Sigmoid colon (tissue), 7 donors: ENCODE results near the gene LGMN. TPM values are rescaled to one million over a fixed set of nuclear protein-coding genes. Genes with fewer than 3 reads are reported as not detected.
A peak's percentile ranks its signal among the peaks of the same experiment; 100 is the strongest.
"Not testable (repeated sequence)": the region's sequence is repeated elsewhere in the genome, so short reads cannot be mapped to it uniquely, and the experiment has no call there.

ENCODE experiments used
- DNase-seq: peaks from one replicate; pipeline ENCODE4 v3.0.0-alpha.2; 2019
- H3K27ac ChIP-seq, 4 donors: fragments of 200-600 bp; sonication (generic); one replicate each; pipeline ENCODE4 v1.5.1; 2016 to 2019; ENCODE audit warnings: mild to moderate bottlenecking in 1 of 4
- H3K27me3 ChIP-seq, 3 donors: fragments of 200-600 bp; sonication (generic); one replicate each; pipeline ENCODE4 v1.5.1; 2019; ENCODE audit warnings: mild to moderate bottlenecking in 1 of 3
- H3K36me3 ChIP-seq, 4 donors: fragments of 200-600 bp; sonication (generic); one replicate each; pipeline ENCODE4 v1.5.1; 2016 to 2019
- H3K4me1 ChIP-seq, 4 donors: fragments of 200-600 bp; sonication (generic); one replicate each; pipeline ENCODE4 v1.5.1; 2017 to 2019
- H3K4me3 ChIP-seq, 4 donors: fragments of 200-600 bp; sonication (generic); one replicate each; pipeline ENCODE4 v1.5.1; 2017 to 2019; ENCODE audit warnings: mild to moderate bottlenecking in 2 of 4, moderate library complexity in 1 of 4
- H3K9me3 ChIP-seq, 4 donors: fragments of 200-600 bp in 3 of 4; sonication (generic) in 3 of 4; one replicate each; pipeline versions ENCODE4 v1.5.1 to v1.6.1; 2013 to 2019
- CTCF ChIP-seq, 4 experiments: fragments of 450-650 bp in 3 of 4; fragments of 200-600 bp in 1 of 4; IDR thresholded peaks; one replicate each; pipeline ENCODE4 v1.5.1; 2016 to 2019; ENCODE audit warnings: antibody characterized with exemption in 4 of 4, mild to moderate bottlenecking in 3 of 4, moderate library complexity in 2 of 4
- EP300 ChIP-seq, 4 donors: sonication (generic); formaldehyde crosslinking; IDR thresholded peaks; one replicate each; pipeline ENCODE4 v1.6.1; 2017; ENCODE audit warnings: antibody characterized with exemption in 4 of 4
- POLR2A ChIP-seq, 2 donors: fragments of 450-650 bp; IDR thresholded peaks; one replicate each; pipeline ENCODE4 v1.6.1; 2016; ENCODE audit warnings: antibody characterized with exemption in 2 of 2, mild to moderate bottlenecking in 2 of 2, moderate library complexity in 2 of 2
- POLR2AphosphoS5 ChIP-seq, 4 donors: sonication (generic); formaldehyde crosslinking; IDR thresholded peaks; one replicate each; pipeline ENCODE4 v1.6.1; 2017; ENCODE audit warnings: antibody characterized with exemption in 4 of 4
- WGBS, 2 donors: extraction: QIAGEN DNeasy Blood & Tissue Kit; methylation state at CpG; one replicate each; pipeline ENCODE4 v1.1.7; 2013; 5-methylcytosine and 5-hydroxymethylcytosine counted together
- intact Hi-C: fragments of 100-400 bp; cut with DNase I; formaldehyde crosslinking; loops from one replicate; pipeline ENCODE4 v1.15.1; 2023
- polyA plus RNA-seq, 3 donors: library from polyadenylated mRNA; stranded (reverse); fragments of 200-250 nt; gene quantifications; one replicate each; pipeline ENCODE4 v1.2.3, GENCODE V29; 2013
- total RNA-seq, 4 donors: library from RNA; depleted of rRNA; stranded (reverse); fragments of >200 nt; gene quantifications; one replicate each; pipeline ENCODE4 v1.1.0, GENCODE V29; 2016
- donor health status: healthy with polysubstance abuse.
- donor health status: Bipolar disorder and iron deficiency.
- donor health status: healthy.

LGMN gene
- total and polyA plus RNA-seq, 7 donors: 35.4 to 361 (median 74.1) TPM

DNA sequence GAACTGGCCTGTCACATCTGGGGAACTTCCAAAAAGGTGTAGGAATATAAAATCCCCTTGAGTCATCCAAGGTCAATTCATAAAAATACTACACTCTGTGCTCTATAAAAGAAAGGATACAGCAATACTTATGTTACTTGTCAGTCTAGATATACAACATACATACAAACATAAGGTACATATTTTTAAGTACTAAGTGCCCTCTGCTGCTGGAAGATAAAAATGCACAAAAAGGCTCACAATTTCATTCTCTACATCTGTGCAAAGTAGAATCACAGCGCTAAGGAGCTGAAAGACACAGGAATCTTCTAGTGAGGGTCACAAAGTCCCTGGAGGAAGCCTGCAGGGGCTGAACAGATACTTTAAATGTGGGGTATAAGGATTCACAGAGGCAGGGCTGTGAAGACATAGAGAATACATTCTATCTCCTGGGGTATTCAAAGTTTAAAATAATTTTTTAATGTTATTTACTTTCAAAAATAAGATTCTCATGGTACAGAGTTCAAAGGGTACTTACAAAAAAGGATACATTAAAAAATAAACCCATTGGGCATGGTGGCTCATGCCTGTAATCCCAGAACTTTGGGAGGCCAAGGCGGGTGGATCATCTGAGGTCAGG, 35.5 kb upstream of the LGMN start:
- Histone ChIP-seq H3K9me3 (no peaks in the 10 kb centered on the region), H3K4me1 (peaks cover 0 to 19% (median 5%) of the 10 kb centered on the region in 4 donors), H3K27me3 (no peaks in the 10 kb centered on the region), H3K36me3 (no peaks in the 10 kb centered on the region), H3K27ac (peak overlapping the region in 2 of 4 donors; percentile 24 to 30), H3K4me3 (no peak overlapping the region)
- intact Hi-C loops: loop anchor here (1.0 to 2.0 kb wide), 2 partner anchors 69 to 97 kb away; no protein-coding TSS in a partner anchor
- TF ChIP-seq EP300 (IDR thresholded peaks at IDR 0.05): no peak
- TF ChIP-seq POLR2AphosphoS5 (IDR thresholded peaks at IDR 0.05): peak in 2 of 4 donors; percentile 27 to 32
- peak; percentile 36 to 67 (median 56) for TF ChIP-seq CTCF (IDR thresholded peaks at IDR 0.05)
- no peak for TF ChIP-seq POLR2A (IDR thresholded peaks at IDR 0.05)
- 41 to 53% methylated on average over 2 of the region's 2 CpGs for WGBS, 2 donors
- no peak for DNase-seq

GRCh38 chr14:92781350-92781749, 32.9 kb upstream of the LGMN start:
- intact Hi-C loops: no loop called here
- Histone ChIP-seq H3K4me3 (no peak overlapping the region), H3K36me3 (no peaks in the 10 kb centered on the region), H3K9me3 (no peaks in the 10 kb centered on the region), H3K4me1 (peaks cover 0 to 19% (median 5%) of the 10 kb centered on the region in 4 donors), H3K27ac (no peak overlapping the region), H3K27me3 (no peaks in the 10 kb centered on the region)
- WGBS, 2 donors: 85 to 91% methylated on average over 3 of the region's 3 CpGs
- DNase-seq: no peak
- TF ChIP-seq POLR2AphosphoS5 (IDR thresholded peaks at IDR 0.05) (no peak), EP300 (IDR thresholded peaks at IDR 0.05) (no peak)

DNA sequence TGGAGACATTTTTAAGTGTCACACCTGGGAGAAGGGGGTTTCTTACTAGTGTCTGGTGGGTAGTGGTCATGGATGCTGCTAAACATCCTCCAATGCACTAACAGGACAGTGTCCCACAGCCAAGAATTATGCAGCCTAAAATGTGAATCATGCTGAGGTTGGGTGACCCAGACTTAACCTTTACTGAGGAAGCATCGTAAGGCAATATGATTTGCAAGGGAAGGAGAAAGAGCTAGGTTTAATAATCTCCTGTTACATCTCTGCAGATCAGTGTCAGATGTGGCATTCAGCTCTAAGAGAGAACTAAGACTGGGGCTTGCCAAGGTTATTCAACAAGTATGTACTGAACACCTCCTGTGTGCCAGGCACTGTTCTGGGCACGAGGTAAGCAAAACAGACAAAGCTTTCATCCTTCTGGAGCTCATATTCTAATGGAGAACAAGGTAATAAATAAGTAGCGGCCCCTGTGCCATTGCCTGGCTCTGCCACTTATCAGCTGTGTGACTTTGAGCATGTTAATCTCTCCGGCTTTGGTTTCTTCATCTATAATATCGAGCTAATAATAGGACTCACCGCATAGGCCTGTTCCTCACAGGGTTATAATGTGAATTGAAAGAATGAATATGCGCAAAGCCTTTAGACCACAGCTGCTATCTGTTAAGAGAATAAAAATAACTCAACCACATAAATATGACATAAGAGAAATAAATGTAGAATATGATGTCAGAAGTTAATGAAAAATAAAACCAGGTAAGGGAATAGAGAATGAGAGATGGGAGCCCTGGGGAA, 32.2 kb upstream of the LGMN start:
- no peaks in the 10 kb centered on the region for H3K36me3 ChIP-seq
- H3K27ac ChIP-seq: no peak overlapping the region
- 83 to 91% methylated on average over 7 of the region's 7 CpGs for WGBS, 2 donors
- no peak overlapping the region for H3K4me3 ChIP-seq
- H3K9me3 ChIP-seq: no peaks in the 10 kb centered on the region
- no peak for DNase-seq
- intact Hi-C loops: no loop called here
- no peak for TF ChIP-seq POLR2AphosphoS5 (IDR thresholded peaks at IDR 0.05)
- no peak for TF ChIP-seq POLR2A (IDR thresholded peaks at IDR 0.05)
- TF ChIP-seq CTCF (IDR thresholded peaks at IDR 0.05): no peak
- no peak for TF ChIP-seq EP300 (IDR thresholded peaks at IDR 0.05)
- no peaks in the 10 kb centered on the region for H3K27me3 ChIP-seq
- peaks cover 0 to 13% (median 5%) of the 10 kb centered on the region in 4 donors for H3K4me1 ChIP-seq

DNA sequence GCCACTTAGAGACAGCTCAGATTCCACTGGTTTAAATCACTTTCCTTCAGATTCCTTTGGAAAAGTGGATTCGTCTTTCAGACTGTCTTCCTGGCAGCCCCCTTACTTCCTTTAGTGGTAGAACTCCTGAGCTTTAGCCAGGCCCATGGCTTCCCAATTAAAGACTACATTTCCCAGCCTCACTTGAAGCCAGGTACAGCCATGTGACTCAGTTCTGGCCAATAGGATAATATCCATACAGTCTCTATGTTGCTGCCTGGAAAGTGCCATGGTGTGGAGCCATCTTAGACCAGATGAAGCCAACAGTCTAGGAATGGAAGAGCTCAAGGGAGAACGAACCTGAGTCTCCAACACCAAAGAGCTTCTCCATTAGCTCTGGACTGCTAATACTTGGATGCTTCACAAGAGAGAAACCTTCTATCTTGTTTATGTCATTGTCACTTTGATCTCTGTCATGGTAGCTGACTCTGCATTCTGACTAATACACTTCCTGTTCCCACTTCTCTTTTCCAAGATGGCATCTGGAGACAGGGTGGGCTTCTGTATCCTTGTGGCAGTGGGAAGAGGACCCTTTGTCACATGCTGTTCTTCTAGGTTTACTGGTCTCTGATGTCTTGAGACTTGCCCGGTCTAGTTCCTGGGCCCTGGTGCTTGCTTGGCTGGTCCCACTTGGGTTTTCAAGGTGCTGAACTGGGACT, 30.6 kb upstream of the LGMN start:
- 93 to 94% methylated on average over 2 of the region's 3 CpGs for WGBS, 2 donors

GRCh38 chr14:92775292-92775691, 26.9 kb upstream of the LGMN start:
- H3K4me3 ChIP-seq, H3K36me3 ChIP-seq, H3K27me3 ChIP-seq, DNase-seq, H3K4me1 ChIP-seq, H3K9me3 ChIP-seq, intact Hi-C loops: not testable (repeated sequence)
- peak overlapping the region in 1 of 4 donors; percentile 21 for H3K27ac ChIP-seq
- 4 to 12% methylated on average over 2 of the region's 2 CpGs for WGBS, 2 donors

More for the DNA sequence above, 30.6 kb upstream of the LGMN start:
- DNase-seq, H3K9me3 ChIP-seq, H3K27ac ChIP-seq, H3K4me1 ChIP-seq, H3K36me3 ChIP-seq, H3K4me3 ChIP-seq, intact Hi-C loops, H3K27me3 ChIP-seq: not testable (repeated sequence)

DNA sequence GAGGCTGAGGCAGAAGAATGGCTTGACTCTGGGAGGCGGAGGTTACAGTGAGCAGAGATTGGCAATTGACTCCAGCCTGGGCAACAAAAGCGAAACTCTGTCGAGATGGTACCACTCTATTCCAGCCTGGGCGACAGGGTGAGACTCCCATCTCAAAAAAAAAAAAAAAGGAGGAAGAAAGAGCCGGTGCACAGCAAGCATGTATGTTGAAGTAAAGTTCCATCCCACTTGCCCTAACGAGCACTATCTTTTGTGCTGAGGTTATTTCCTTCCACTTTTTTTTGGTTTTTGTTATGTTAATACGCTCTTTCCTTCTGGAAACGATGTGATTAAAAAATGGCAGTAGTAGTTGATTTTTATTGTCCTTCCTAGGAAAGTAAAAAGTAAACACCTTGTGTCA, 26.1 kb upstream of the LGMN start:
- intact Hi-C loops: no loop called here
- peak overlapping the region in 1 of 4 donors; percentile 21 for H3K27ac ChIP-seq

More for the DNA sequence above, 26.1 kb upstream of the LGMN start:
- 81 to 92% methylated on average over 8 of the region's 8 CpGs for WGBS, 2 donors
- no peaks in the 10 kb centered on the region for H3K36me3 ChIP-seq
- no peaks in the 10 kb centered on the region for H3K9me3 ChIP-seq
- TF ChIP-seq POLR2A (IDR thresholded peaks at IDR 0.05) (no peak), POLR2AphosphoS5 (IDR thresholded peaks at IDR 0.05) (no peak), EP300 (IDR thresholded peaks at IDR 0.05) (no peak), CTCF (IDR thresholded peaks at IDR 0.05) (no peak)
- no peaks in the 10 kb centered on the region for H3K27me3 ChIP-seq
- no peaks in the 10 kb centered on the region for H3K4me1 ChIP-seq
- DNase-seq: no peak
- H3K4me3 ChIP-seq: no peak overlapping the region
